ENCODE results near the gene SNX5. TPM values are rescaled to one million over a fixed set of nuclear protein-coding genes. Genes with fewer than 3 reads are reported as not detected.

SNX5 gene
- 178 and 192 TPM in 2 replicates for total RNA-seq

GRCh38 chr20:17968366-17969277 lies at the start of gene SNX5, which contains the start of gene MGME1:
TSS of gene SNX5 (minus strand) at chr20:17968794. CDS start at chr20:17968425, 369 bp downstream.
TSS of gene MGME1 (plus strand) at chr20:17969018. CDS start at chr20:17969860, 842 bp downstream.
- intact Hi-C loops (cut with micrococcal nuclease), result loop anchor here (1.0 to 5.0 kb wide), 12 partner anchors 14 to 1396 kb away; partner anchors contain the start of genes BFSP1, DZANK1, KAT14 and KIF16B

- intact Hi-C loops (cut with micrococcal nuclease), result no loop called here
These were observed 49.5 kb upstream of the SNX5 start for GRCh38 chr20:18018100-18018499.

DNA sequence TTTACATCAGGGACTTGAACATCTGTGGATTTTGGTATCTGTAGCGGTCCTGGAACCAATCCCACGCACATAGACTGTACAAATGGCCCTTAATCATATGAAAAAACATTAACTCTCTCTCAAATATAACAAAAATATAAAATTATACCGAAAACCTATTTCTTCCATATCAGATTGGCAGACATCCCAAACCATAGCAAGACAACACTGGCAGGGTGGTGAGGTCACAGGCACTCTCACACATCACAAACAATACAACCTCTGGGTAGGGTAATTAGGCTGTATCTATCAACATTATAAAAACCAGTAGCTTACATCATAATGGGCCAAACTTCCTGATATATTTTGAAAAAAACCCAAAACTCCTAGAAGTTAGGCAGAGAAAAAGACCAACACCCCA lies 48.2 kb upstream of the SNX5 start:
- intact Hi-C loops (cut with micrococcal nuclease), result no loop called here

DNA sequence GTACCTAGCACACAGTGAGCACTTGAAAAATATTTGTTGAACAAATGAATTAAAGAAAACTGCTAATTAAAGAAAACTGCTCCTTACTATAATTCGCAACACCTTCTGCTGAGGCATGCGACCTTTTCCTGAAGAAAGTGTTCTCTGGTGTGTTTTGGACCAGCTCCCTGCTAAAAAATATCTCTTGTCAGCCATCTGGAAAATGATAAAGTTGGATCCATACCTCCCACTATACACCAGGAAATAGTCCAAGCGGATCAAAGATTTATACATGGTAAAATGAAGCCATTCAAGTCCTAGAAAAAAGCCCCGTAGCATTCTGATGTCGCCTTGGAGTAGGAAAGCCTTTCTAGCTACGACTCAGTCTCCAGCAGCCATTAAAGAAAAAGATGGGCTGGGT lies 45.8 kb upstream of the SNX5 start:
- intact Hi-C loops (cut with micrococcal nuclease), result no loop called here

- intact Hi-C loops (cut with micrococcal nuclease), result no loop called here
These were observed 44.3 kb upstream of the SNX5 start for GRCh38 chr20:18012901-18013300.

GRCh38 chr20:18011951-18012645 lies 43.5 kb upstream of the SNX5 start:
- intact Hi-C loops (cut with micrococcal nuclease), result no loop called here

- intact Hi-C loops (cut with micrococcal nuclease), result no loop called here
These were observed 42.9 kb upstream of the SNX5 start for GRCh38 chr20:18011482-18011881.

- intact Hi-C loops (cut with micrococcal nuclease), result no loop called here
These were observed 40.5 kb upstream of the SNX5 start for GRCh38 chr20:18009116-18009515.

- intact Hi-C loops (cut with micrococcal nuclease), result no loop called here
These were observed 39.1 kb upstream of the SNX5 start for GRCh38 chr20:18007534-18008292.

GRCh38 chr20:18006684-18007083 lies 38.1 kb upstream of the SNX5 start:
- intact Hi-C loops (cut with micrococcal nuclease), result no loop called here

DNA sequence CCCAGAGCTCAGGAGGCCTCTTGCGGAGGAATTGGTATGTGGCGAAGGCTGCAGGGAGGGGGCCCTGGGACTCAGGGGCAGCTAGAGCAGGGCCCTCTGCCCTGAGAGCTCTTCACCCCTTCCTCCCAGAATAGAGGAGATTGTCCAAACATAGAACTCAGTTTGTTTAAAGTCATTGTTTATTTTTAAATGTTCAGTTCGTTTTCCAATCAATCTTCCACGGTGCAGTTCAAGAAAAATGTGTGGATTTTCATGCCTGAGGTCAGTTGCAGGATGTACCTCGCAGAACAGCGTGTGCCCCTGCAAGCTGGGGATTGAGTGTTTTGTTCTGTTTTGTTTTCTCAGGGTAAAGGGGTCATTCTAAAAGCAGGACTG lies 37.4 kb upstream of the SNX5 start:
- intact Hi-C loops (cut with micrococcal nuclease), result no loop called here

- intact Hi-C loops (cut with micrococcal nuclease), result no loop called here
These were observed 36.8 kb upstream of the SNX5 start for GRCh38 chr20:18005170-18005989.

DNA sequence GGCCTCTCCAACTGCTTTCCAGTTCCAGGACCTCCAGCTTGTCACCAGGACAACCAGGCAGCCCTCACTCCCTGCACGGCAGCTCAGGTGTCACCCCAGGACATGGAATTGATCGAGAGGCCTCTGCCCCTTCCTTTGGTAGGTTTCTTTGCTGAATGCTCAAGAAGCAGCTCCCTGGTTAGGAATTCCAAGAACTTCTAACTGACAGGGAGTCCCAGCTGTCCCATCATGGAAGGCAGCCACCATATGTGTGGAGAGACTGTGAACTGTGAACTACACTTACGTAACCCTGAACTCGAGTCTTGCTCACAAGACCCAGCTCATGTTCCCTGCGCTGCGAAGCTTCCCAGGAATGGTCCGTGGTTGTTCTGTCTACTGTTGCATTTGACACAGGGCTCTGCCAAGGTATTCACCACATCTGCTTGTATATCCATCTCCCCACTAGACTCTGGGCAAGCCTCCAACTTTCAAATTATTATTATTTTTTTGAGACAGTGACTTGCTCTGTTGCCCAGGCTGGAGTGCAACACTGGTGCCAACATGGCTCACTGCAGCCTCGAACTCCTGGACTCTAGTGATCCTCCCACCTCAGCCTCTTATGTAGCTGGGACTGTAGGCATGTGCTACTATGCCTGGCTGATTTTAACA lies 35.9 kb upstream of the SNX5 start:
- intact Hi-C loops (cut with micrococcal nuclease), result no loop called here

DNA sequence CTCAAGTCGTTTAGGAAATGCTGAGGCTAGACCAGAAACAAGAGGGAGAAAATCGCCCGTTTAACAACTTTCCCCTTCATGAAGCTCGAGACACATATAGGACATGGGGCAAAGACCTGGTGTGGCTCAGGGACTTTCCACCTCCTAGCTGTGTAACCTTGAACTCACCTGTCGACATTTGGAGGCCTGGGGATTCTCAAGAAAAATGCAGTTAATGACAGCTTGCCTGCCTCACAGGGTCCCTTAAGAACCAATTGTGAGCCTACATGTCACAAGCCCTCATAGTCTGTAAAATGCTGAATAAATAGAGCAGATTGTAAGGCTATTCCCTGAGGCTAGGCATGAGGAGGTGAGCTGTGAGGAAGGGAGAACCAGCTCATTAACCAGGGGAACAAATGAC lies 35.3 kb upstream of the SNX5 start:
- intact Hi-C loops (cut with micrococcal nuclease), result no loop called here

DNA sequence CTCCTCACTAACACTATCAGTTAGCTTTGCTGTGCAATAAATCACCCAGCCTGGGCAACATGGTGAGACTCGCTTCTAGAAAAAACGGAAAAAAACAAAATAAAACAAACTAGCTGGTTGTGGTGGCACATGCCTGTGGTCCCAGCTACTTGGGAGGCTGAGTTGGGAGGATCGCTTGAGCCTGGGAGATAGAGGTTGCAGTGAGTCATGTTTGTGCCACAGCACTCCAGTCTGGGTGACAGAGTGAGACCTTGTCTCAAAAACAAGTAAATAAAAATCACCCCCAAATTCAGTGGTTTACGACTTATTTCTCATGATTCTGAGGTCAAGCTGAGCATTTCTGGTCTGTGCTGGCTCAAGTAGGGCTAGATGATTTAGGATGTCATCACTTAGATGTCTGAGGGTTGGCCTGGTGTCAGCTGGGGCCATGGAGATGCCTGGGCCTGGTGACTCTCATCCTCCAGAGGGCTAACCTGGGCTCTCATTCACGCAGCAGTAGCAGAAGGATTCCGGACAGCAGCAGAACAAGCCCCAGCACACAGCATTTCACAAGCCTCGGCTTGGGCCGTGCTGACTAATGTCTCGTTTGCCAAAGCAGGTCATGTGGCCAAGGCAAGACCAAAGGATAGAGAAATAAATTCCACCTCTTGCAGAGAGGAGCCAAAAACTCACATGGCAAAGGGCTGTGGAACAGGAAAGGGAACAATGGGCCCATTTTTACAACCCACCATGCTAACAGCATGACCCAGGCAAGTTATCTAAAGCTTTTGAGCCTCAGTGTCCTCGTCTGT lies 32.7 kb upstream of the SNX5 start:
- intact Hi-C loops (cut with micrococcal nuclease), result no loop called here

DNA sequence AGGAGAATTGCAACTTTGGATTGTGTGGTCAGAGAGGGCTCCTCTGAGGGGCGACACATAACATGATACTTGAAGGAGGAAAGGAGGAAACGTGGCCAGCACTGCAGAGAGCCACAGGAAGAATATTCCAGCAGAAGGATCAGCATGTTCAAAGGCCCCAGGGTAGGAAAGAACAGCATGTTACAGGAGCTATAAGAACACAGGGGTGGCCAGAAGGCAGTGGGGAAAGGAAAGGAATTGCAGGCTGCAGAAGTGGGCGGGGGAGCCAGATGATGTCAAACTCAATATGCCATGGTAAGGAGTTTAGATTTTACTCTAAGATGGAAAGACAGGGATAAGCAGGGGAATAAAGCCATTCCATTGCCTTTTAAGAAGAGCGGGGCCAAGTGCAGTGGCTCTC lies 31.0 kb upstream of the SNX5 start:
- intact Hi-C loops (cut with micrococcal nuclease), result loop anchor here (5.0 kb wide), 2 partner anchors 42 to 102 kb away; no protein-coding TSS in a partner anchor

DNA sequence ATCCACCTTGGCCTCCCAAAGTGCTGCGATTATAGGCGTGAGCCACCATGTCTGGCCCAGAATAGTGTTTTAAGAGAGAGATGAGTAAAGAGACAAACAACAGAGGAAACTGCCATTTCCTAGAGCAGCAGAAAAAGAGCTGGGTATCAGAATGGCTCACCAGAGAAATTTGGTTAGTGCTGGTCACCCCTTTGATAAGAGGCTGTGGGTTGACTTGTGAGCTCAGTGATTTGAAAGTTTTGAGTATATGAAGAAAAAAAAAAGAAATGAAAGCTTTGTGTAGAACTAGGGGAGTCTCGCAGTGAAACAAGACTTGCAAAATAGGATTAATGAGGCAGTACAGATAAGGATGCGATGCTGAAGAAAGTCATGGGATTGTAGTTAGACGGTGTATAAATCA lies 29.9 kb upstream of the SNX5 start:
- intact Hi-C loops (cut with micrococcal nuclease), result loop anchor here (5.0 kb wide), 2 partner anchors 41 to 101 kb away; no protein-coding TSS in a partner anchor

- intact Hi-C loops (cut with micrococcal nuclease), result loop anchor here (1.0 to 5.0 kb wide), 6 partner anchors 30 to 491 kb away; partner anchors contain the start of gene RRBP1
These were observed 27.6 kb upstream of the SNX5 start for GRCh38 chr20:17995967-17996819.
